ENCODE data around the gene SLC5A12. TPM values are rescaled to one million over a fixed set of nuclear protein-coding genes. Genes with fewer than 3 reads are reported as not detected.

SLC5A12 gene
- total RNA-seq, 1 donor from 2014 or later: 1.4 TPM

DNA sequence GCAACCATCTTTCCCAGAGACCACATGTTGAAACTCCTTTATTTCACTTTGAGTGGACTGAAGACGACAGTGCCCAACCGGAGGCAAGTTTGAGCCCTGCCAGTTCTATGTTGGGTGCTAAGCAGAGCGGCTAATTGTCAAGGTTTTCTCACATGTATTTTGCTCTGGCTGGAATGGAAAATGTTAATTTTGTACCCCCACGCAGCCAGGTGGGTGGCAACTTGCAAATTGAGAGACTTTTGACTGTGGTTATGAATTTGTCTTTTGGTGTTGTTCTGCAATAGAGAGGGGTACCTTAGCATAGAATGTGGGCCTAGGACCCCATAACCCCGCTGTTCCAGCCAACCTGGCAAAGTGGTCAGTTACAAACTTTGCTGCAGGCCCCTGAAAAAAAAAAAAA is 42.5 kb upstream of the SLC5A12 start:
- Mint-ChIP-seq H3K27me3 (ENCODE audit: low read depth) (no peaks in the 10 kb centered on the region), H3K36me3 (ENCODE audit: low read depth) (no peaks in the 10 kb centered on the region), H3K4me3 (ENCODE audit: unreplicated experiment) (no peak overlapping the region), H3K9me3 (ENCODE audit: low read depth) (peaks cover 2% of the 10 kb centered on the region), H3K4me1 (ENCODE audit: low read depth) (peaks cover 7% of the 10 kb centered on the region), H3K27ac (ENCODE audit: unreplicated experiment) (no peak overlapping the region)
- TF ChIP-seq CTCF (IDR thresholded peaks at IDR 0.05): no peak
- DNase-seq (ENCODE audit: low spot score): no peak

- H3K27ac Mint-ChIP-seq (ENCODE audit: unreplicated experiment): no peak overlapping the region
- no peaks in the 10 kb centered on the region for H3K36me3 Mint-ChIP-seq (ENCODE audit: low read depth)
- H3K9me3 Mint-ChIP-seq (ENCODE audit: low read depth): peaks cover under 1% of the 10 kb centered on the region
- H3K4me3 Mint-ChIP-seq (ENCODE audit: unreplicated experiment): no peak overlapping the region
- DNase-seq (ENCODE audit: low spot score): no peak
- no peak for TF ChIP-seq CTCF (IDR thresholded peaks at IDR 0.05)
- no peaks in the 10 kb centered on the region for H3K27me3 Mint-ChIP-seq (ENCODE audit: low read depth)
- peaks cover 29% of the 10 kb centered on the region for H3K4me1 Mint-ChIP-seq (ENCODE audit: low read depth)
Measured at GRCh38 chr11:26762089-26762488, 40.2 kb upstream of the SLC5A12 start.

- no peak for TF ChIP-seq CTCF (IDR thresholded peaks at IDR 0.05)
- H3K4me3 Mint-ChIP-seq (ENCODE audit: unreplicated experiment): no peak overlapping the region
Measured at GRCh38 chr11:26761361-26761809, 39.5 kb upstream of the SLC5A12 start.

DNA sequence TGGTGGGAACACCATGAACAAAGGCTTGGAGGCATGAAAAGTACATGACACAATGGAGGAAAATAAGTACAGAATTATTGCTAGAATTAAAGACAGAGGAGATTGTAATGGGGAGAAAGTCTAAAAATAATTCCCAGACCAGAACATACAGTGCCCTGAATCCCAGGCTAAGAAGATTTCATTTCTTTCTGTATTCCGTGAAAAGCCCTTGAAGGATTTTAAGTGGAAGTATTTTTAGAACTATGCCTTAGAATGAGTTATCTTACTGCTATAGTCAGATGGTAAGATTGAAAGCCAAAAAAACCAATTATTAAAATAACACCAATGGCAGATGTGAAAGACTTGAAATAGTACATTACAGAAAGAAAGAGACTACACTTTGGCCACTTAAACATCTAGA is 36.1 kb upstream of the SLC5A12 start:
- H3K4me3 Mint-ChIP-seq (ENCODE audit: unreplicated experiment): peak overlapping the region; percentile 44
- H3K9me3 Mint-ChIP-seq (ENCODE audit: low read depth): peaks cover 6% of the 10 kb centered on the region
- TF ChIP-seq CTCF (IDR thresholded peaks at IDR 0.05): no peak
- DNase-seq (ENCODE audit: low spot score): no peak
- H3K27ac Mint-ChIP-seq (ENCODE audit: unreplicated experiment): peak overlapping the region; percentile 86
- peaks cover 46% of the 10 kb centered on the region for H3K4me1 Mint-ChIP-seq (ENCODE audit: low read depth)
- peaks cover 3% of the 10 kb centered on the region for H3K36me3 Mint-ChIP-seq (ENCODE audit: low read depth)
- no peaks in the 10 kb centered on the region for H3K27me3 Mint-ChIP-seq (ENCODE audit: low read depth)

More at GRCh38 chr11:26761361-26761809, 39.5 kb upstream of the SLC5A12 start:
- no peak for DNase-seq (ENCODE audit: low spot score)
- Mint-ChIP-seq H3K27ac (ENCODE audit: unreplicated experiment) (no peak overlapping the region), H3K36me3 (ENCODE audit: low read depth) (peaks cover 3% of the 10 kb centered on the region), H3K4me1 (ENCODE audit: low read depth) (peaks cover 35% of the 10 kb centered on the region), H3K9me3 (ENCODE audit: low read depth) (peaks cover 6% of the 10 kb centered on the region), H3K27me3 (ENCODE audit: low read depth) (no peaks in the 10 kb centered on the region)

- no peak for DNase-seq (ENCODE audit: low spot score)
- H3K4me1 Mint-ChIP-seq (ENCODE audit: low read depth): peaks cover 46% of the 10 kb centered on the region
- no peak for TF ChIP-seq CTCF (IDR thresholded peaks at IDR 0.05)
- H3K9me3 Mint-ChIP-seq (ENCODE audit: low read depth): peaks cover 6% of the 10 kb centered on the region
- H3K36me3 Mint-ChIP-seq (ENCODE audit: low read depth): peaks cover 3% of the 10 kb centered on the region
- H3K27me3 Mint-ChIP-seq (ENCODE audit: low read depth): no peaks in the 10 kb centered on the region
- no peak overlapping the region for H3K4me3 Mint-ChIP-seq (ENCODE audit: unreplicated experiment)
- no peak overlapping the region for H3K27ac Mint-ChIP-seq (ENCODE audit: unreplicated experiment)
Measured at GRCh38 chr11:26755762-26756161, 33.9 kb upstream of the SLC5A12 start.

Measured in chondrocyte (in vitro differentiated cells).